GM19240 (cell line): ENCODE measurements around the gene ANAPC4.

ENCODE experiments used
- DNase-seq: peaks from one replicate; pipeline ENCODE4 v3.0.0; 2011; ENCODE audit warnings: low spot score; ENCODE audit not compliant: insufficient read length

ANAPC4 gene

GRCh38 chr4:25378437-25378743, 1.3 kb downstream of the ANAPC4 start:
- no peak for DNase-seq

- no peak for DNase-seq
Observed at GRCh38 chr4:25379591-25379990, 2.5 kb downstream of the ANAPC4 start.

GRCh38 chr4:25383647-25384046, 6.6 kb downstream of the ANAPC4 start:
- DNase-seq: no peak

GRCh38 chr4:25386926-25387325, 9.9 kb downstream of the ANAPC4 start:
- DNase-seq: no peak

- DNase-seq: no peak
Observed at GRCh38 chr4:25397305-25397704, 20.2 kb downstream of the ANAPC4 start.

- DNase-seq: no peak
Observed at GRCh38 chr4:25399510-25399909, 22.4 kb downstream of the ANAPC4 start.

- DNase-seq: no peak
Observed at GRCh38 chr4:25401066-25401465, 24.0 kb downstream of the ANAPC4 start.

GRCh38 chr4:25402521-25402920, 25.5 kb downstream of the ANAPC4 start:
- no peak for DNase-seq

GRCh38 chr4:25403699-25404098, 26.6 kb downstream of the ANAPC4 start:
- DNase-seq: no peak

GRCh38 chr4:25405453-25405852, 28.4 kb downstream of the ANAPC4 start:
- DNase-seq: no peak

- no peak for DNase-seq
Observed at GRCh38 chr4:25406081-25406692, 29.1 kb downstream of the ANAPC4 start.

- DNase-seq: no peak
Observed at GRCh38 chr4:25410820-25411529, 33.9 kb downstream of the ANAPC4 start.

- no peak for DNase-seq
Observed at GRCh38 chr4:25413261-25413660, 36.2 kb downstream of the ANAPC4 start.

- DNase-seq: no peak
Observed at GRCh38 chr4:25417014-25417413, 40.0 kb downstream of the ANAPC4 start.

- DNase-seq: no peak
Observed at GRCh38 chr4:25420931-25421330, 43.9 kb downstream of the ANAPC4 start.

- DNase-seq: no peak
Observed at GRCh38 chr4:25421816-25422525, 44.9 kb downstream of the ANAPC4 start.

- DNase-seq: no peak
Observed at GRCh38 chr4:25423548-25423947, 46.5 kb downstream of the ANAPC4 start.

GRCh38 chr4:25424539-25425228, 47.6 kb downstream of the ANAPC4 start:
- DNase-seq: no peak

- no peak for DNase-seq
Observed at GRCh38 chr4:25425361-25425760, 48.3 kb downstream of the ANAPC4 start.

- no peak for DNase-seq
Observed at GRCh38 chr4:25427871-25428270, 50.8 kb downstream of the ANAPC4 start.

GRCh38 chr4:25430630-25431029, 53.6 kb downstream of the ANAPC4 start:
- no peak for DNase-seq
